ENCODE results near the gene JAG1.

GRCh38 chr20:10699489-10699888, 25.7 kb upstream of the JAG1 start:
- TF ChIP-seq USF2 (IDR thresholded peaks at IDR 0.05) (no peak), CTCF (IDR thresholded peaks at IDR 0.05) (no peak), POLR2A (IDR thresholded peaks at IDR 0.05; ENCODE audit: low read length) (no peak), RFX5 (IDR thresholded peaks at IDR 0.05) (no peak), EP300 (IDR thresholded peaks at IDR 0.05) (no peak), POLR2AphosphoS2 (conservative IDR thresholded peaks at IDR 0.05; ENCODE audit: low read length) (no peak), SMC3 (IDR thresholded peaks at IDR 0.05) (no peak)
